Measurements from ENCODE around the gene PPP2R5C.
A peak's percentile ranks its signal among the peaks of the same experiment; 100 is the strongest.
"Not testable (repeated sequence)": the region's sequence is repeated elsewhere in the genome, so short reads cannot be mapped to it uniquely, and the experiment has no call there.

PPP2R5C gene

GRCh38 chr14:101781240-101782061, 19.9 kb downstream of the PPP2R5C start:
- peak; percentile 56 for DNase-seq (ENCODE audit: low spot score)

- no peak for DNase-seq (ENCODE audit: low spot score)
Measured at GRCh38 chr14:101783260-101784016, 21.9 kb downstream of the PPP2R5C start.

- no peak for DNase-seq (ENCODE audit: low spot score)
Measured at GRCh38 chr14:101784631-101785030, 23.1 kb downstream of the PPP2R5C start.

- DNase-seq (ENCODE audit: low spot score), result no peak
Measured at GRCh38 chr14:101788016-101788635, 26.6 kb downstream of the PPP2R5C start.

GRCh38 chr14:101789222-101789621, 27.7 kb downstream of the PPP2R5C start:
- no peak for DNase-seq (ENCODE audit: low spot score)

GRCh38 chr14:101790232-101790631, 28.7 kb downstream of the PPP2R5C start:
- no peak for DNase-seq (ENCODE audit: low spot score)

- no peak for DNase-seq (ENCODE audit: low spot score)
Measured at GRCh38 chr14:101791919-101792572, 30.5 kb downstream of the PPP2R5C start.

- no peak for DNase-seq (ENCODE audit: low spot score)
Measured at GRCh38 chr14:101796016-101796415, 34.5 kb downstream of the PPP2R5C start.

- no peak for DNase-seq (ENCODE audit: low spot score)
Measured at GRCh38 chr14:101796479-101796878, 35.0 kb downstream of the PPP2R5C start.

GRCh38 chr14:101797856-101798255, 36.3 kb downstream of the PPP2R5C start:
- DNase-seq (ENCODE audit: low spot score), result no peak

GRCh38 chr14:101804373-101804772, 42.9 kb downstream of the PPP2R5C start:
- not testable (repeated sequence) for DNase-seq (ENCODE audit: low spot score)

GRCh38 chr14:101806252-101806651, 44.7 kb downstream of the PPP2R5C start:
- DNase-seq (ENCODE audit: low spot score), result not testable (repeated sequence)

- peak; percentile 73 for DNase-seq (ENCODE audit: low spot score)
Measured at GRCh38 chr14:101808020-101808641, 46.6 kb downstream of the PPP2R5C start.

GRCh38 chr14:101808894-101809670, 47.6 kb downstream of the PPP2R5C start:
- DNase-seq (ENCODE audit: low spot score), result no peak

GRCh38 chr14:101809671-101810514, 48.4 kb downstream of the PPP2R5C start:
- peak; percentile 86 for DNase-seq (ENCODE audit: low spot score)

- no peak for DNase-seq (ENCODE audit: low spot score)
Measured at GRCh38 chr14:101810897-101811621, 49.5 kb downstream of the PPP2R5C start.

GRCh38 chr14:101812071-101812470, 50.6 kb downstream of the PPP2R5C start:
- no peak for DNase-seq (ENCODE audit: low spot score)

- DNase-seq (ENCODE audit: low spot score), result no peak
Measured at GRCh38 chr14:101813171-101813759, 51.8 kb downstream of the PPP2R5C start.

- DNase-seq (ENCODE audit: low spot score), result no peak
Measured at GRCh38 chr14:101813833-101814232, 52.3 kb downstream of the PPP2R5C start.

Data from ecto neural progenitor cell (in vitro differentiated cells).